ENCODE measurements around the gene NEK9.

GRCh38 chr14:75143761-75144527, 17.1 kb upstream of the NEK9 start:
- no peak for TF ChIP-seq POLR2A (IDR thresholded peaks at IDR 0.05; ENCODE audit: low read length)
- TF ChIP-seq GATA1 (IDR thresholded peaks at IDR 0.05; ENCODE audit: low read depth, low read length) = no peak
